ENCODE results near the gene TFAP2B.

Gene TFAP2B

DNA sequence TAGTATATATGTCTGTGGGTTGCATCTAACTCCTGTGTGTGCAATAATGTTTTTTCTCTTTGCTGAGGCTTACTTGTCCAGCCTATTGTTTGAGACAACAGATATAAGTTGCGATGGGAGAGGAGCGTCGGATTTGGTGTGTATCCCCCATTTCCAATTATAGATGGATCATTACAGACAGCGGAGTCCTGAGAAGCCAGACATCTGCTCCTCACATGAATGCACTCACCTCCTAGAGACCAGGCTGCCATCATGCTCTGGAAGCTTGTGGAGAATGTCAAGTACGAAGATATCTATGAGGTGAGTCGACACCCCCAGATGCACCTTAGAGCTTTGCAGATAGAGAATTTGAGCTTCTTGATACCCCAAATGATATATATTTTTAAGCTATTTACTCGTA, at the start of gene TFAP2B:
TSS of gene TFAP2B (plus strand) at position 199 of the 400 bp plus-strand sequence. CDS start at position 220, 21 bp downstream.
- no peak for DNase-seq

DNA sequence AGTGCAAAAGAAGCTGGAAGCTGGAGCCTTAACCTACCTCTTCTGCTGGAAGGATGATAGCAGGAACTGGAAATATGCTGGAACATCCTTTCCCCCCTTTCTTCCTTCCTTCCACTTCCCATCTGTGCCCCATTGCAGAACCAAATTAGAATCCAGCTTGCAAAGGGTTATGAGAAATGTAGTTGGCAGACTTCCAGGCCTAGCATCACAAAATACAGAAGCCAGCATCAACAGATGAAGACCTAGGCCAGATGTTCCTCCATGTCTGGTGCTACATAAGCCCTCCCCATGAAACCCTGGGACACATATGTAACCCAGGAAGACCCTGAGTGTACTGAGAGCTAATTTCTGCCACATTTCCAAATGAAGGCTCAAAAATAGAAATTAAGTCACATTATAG, 40.0 kb upstream of the TFAP2B start:
- no peak for DNase-seq

DNA sequence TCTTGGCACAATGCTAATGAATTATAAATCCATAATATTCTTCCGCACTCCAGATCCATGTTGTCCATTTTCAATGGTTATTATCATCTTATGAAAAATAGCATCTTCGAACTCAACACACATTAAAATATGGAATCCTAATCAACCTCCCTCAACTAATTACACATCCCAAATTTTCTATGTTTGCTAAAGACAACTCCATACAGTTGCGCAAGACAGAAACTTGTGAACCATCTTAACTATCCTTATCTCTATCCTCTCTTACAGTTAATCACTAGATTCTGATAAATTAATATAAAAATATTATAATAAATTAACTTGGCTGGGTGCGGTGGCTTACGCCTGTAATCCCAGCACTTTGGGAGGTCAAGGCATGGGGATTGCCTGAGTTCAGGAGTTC, 38.3 kb upstream of the TFAP2B start:
- no peak for DNase-seq

DNA sequence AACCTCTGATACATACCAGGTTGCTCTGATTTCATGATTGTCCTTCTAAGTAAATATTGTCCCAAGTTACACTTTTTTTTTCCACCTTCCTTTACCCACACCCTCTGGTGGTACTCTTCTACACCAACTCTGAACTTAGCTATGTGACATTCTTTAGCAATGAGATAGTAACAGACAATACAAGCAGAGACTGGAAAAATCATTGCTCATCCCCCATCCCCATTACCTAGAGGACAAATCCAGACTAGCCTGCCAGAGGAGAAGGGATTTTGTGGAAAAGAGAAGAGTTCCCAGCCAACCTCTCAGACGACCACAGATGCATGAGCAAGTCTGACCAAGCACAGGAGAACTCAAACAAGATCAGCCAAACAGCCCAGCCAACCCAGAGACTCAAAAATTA, 32.8 kb upstream of the TFAP2B start:
- DNase-seq = no peak

- no peak for DNase-seq
Measured at GRCh38 chr6:50791900-50792508, 26.7 kb upstream of the TFAP2B start.

DNA sequence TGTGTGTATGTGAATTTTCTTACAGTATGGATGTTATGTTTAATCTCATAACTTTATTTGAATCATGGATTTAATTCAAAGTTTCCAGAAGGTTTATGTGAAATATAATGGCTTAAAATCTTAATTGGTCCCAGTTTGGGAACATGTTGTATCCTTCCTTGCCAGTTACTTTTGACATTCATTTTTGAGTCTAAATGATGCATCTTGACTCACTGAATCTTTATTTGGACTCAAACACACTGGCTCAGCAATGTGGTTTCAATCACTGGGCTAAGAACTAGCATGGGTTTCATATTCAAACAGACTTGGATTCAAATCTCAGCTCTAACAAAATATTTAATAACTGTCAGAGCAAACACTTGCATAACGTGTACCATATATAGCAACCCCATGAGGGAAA, 25.9 kb upstream of the TFAP2B start:
- DNase-seq = no peak

GRCh38 chr6:50795574-50795973, 23.1 kb upstream of the TFAP2B start:
- DNase-seq = no peak

- DNase-seq = no peak
Measured at GRCh38 chr6:50804283-50804682, 14.4 kb upstream of the TFAP2B start.

GRCh38 chr6:50807035-50807434, 11.6 kb upstream of the TFAP2B start:
- no peak for DNase-seq

- DNase-seq = no peak
Measured at GRCh38 chr6:50815436-50816114, 3.1 kb upstream of the TFAP2B start.

- peak; percentile 35 to 49 for DNase-seq
Measured at GRCh38 chr6:50816115-50816675, 2.5 kb upstream of the TFAP2B start.

DNA sequence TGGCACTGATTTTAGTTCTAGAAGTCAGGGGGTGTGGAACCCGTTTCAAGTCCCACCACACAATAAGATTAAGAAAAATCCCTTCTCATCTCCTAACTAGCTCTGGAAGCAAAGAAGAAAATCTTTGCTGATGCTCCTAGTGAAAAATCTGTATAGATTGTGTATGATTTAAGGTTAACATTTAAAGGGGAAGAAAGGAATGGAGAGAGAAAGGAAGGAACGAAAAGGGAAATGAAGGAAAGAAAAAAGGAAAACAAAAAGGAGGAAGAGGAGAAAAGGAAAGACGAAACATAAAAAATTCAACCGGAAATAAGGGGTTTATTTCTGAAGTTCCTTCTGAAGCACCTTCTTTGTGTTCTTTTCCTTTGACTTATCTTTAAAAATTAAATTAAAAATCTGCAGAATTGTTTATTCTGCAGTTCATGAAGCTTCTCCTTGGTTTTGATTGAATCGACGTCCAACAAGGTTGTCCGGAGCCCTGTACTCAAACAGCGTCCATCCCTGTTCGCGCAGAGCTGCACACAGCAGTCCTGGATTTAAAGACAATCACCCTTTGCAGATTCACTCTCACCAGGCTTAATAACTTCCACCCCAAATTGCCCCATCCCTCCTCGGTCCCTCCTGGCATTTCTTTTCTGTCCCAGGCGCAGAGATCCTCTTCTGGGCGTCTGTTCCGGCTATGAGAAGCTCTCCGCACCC, 1.6 kb upstream of the TFAP2B start:
- DNase-seq = no peak

DNA sequence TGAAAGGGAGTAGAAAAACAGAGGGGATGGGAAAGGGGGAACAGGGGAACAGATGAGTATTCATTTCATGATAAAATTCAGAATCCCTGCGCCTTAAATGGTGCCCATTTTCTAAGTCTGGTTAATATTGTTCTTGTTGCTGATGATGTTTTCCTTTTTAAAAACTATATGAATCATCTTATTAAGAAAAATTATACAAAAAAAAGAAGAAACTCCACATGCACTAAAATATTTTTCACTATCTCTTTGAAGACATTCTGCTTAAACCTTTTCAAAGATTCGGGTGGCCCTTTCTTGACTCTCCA, 1.1 kb upstream of the TFAP2B start:
- no peak for DNase-seq

- no peak for DNase-seq
Measured at GRCh38 chr6:50818020-50818419, 651 bp upstream of the TFAP2B start.

- DNase-seq = no peak
Measured at GRCh38 chr6:50819466-50819903, 814 bp downstream of the TFAP2B start.

- no peak for DNase-seq
Measured at GRCh38 chr6:50819904-50820868, 1.5 kb downstream of the TFAP2B start.

DNA sequence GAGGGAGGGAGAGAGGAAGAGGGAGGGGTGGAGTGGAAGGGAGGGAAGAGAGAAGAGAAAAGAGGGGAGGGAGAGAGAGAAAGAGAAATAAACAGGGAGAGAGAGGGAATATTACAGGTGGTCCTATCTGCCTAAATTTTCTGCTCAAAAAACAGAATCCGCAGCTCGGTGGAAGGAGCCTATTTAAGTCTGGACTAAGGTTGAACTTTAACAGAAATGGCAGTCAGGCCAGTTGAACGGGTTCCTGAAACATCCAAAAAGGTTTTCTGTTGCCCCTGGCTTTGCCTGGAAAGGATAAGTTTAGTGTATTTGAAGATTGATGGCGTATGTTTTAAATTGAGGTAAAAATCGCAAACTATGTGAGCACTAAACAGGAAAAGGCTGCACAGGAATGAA, 2.2 kb downstream of the TFAP2B start:
- no peak for DNase-seq

- DNase-seq = no peak
Measured at GRCh38 chr6:50821441-50822077, 2.9 kb downstream of the TFAP2B start.

- no peak for DNase-seq
Measured at GRCh38 chr6:50822078-50822476, 3.4 kb downstream of the TFAP2B start.

GRCh38 chr6:50823094-50823920, 4.6 kb downstream of the TFAP2B start:
- no peak for DNase-seq

- DNase-seq = no peak
Measured at GRCh38 chr6:50824552-50824951, 5.9 kb downstream of the TFAP2B start.

All from CD4-positive, alpha-beta T cell treated with Interleukin-1 beta for 1 hour (primary cell).